ENCODE results near the gene TMEM117. TPM values are rescaled to one million over a fixed set of nuclear protein-coding genes. Genes with fewer than 3 reads are reported as not detected.
"Not testable (repeated sequence)": the region's sequence is repeated elsewhere in the genome, so short reads cannot be mapped to it uniquely, and the experiment has no call there.

TMEM117 gene
- total RNA-seq, 2 donors from 2014 or later, result 2.8 to 4.2 TPM

DNA sequence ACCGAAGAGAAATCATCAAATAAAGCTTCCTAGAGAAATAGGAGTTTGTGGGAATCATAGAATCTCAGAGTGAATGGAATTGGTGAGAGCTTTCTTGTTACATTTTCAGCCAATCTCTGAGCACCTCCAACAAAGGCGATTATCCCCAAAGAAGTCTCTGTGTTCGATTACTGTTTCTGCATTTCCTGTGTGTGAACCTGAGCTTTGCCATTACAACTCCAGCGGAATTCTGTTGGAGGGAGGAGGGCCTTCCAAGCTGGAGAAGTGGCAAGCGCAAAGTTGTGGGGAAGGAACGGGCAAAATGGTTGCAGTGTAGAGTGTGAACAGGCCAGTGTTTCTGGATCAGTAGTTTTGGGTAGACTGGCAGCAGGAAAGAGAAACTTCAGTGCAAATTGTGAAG, 23.1 kb downstream of the TMEM117 start:
- Mint-ChIP-seq H3K9me3 (no peaks in the 10 kb centered on the region), H3K27ac (no peak overlapping the region), H3K4me1 (no peaks in the 10 kb centered on the region), H3K4me3 (no peak overlapping the region), H3K27me3 (no peaks in the 10 kb centered on the region), H3K36me3 (ENCODE audit: low read depth) (no peaks in the 10 kb centered on the region)
- ATAC-seq (replicated peaks), result no peak

DNA sequence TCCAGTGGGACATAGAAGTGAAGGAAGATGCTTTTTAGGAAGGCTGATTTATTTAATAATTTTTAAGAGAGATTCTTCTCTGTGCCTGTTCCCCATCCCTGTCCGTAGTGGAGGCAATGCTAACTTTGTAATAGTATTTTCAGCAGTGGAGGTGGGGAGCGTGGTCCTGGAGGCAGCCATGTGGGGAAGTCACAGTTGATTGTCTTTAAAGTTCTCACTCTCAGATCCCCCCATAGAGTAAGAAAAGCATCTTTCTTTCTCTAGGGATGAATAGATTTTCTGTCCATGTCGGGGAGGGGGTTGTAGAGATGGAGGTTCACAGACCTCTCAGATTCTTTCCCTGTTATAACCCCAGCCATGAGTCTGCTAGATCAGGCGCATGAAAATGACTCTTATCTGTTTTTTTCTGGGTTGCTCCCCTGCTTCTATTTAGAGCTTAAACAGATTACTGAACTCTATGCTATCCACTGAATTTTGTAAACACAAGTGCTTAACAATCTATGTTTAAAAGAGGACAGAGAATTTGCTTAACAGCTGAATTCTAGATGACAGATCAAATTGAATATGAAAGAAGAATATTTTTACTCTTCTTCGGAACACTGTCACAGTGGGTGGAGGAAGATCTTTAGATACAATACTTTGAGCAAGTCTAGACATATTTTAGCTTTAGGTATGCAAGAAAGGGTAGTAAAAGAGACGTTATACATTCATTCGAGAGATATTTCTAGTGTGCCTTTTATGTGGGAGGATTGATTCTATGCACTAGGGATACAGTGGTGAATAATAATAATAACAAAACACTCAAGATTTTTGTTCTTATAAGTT, 25.3 kb downstream of the TMEM117 start:
- Mint-ChIP-seq H3K36me3 (ENCODE audit: low read depth) (no peaks in the 10 kb centered on the region), H3K9me3 (no peaks in the 10 kb centered on the region), H3K27me3 (no peaks in the 10 kb centered on the region), H3K4me1 (no peaks in the 10 kb centered on the region), H3K27ac (no peak overlapping the region), H3K4me3 (no peak overlapping the region)
- ATAC-seq (replicated peaks), result no peak

DNA sequence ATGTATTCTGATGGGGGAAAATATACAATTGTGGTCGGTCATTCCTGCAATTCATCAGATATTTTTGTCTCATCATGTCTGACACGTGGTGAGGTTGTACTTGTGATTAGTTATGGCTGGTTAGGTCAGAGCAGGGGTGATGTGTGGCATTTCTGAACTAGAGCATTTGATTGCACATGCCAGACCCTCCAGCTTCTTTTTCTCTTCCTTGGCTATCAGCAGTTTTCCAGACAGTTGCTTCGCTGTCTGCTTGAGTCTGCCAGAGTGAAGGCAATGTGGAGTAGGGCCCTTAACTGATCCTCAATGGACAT, 25.9 kb downstream of the TMEM117 start:
- H3K27me3 Mint-ChIP-seq, result no peaks in the 10 kb centered on the region
- H3K27ac Mint-ChIP-seq, result no peak overlapping the region
- no peaks in the 10 kb centered on the region for H3K36me3 Mint-ChIP-seq (ENCODE audit: low read depth)
- no peak overlapping the region for H3K4me3 Mint-ChIP-seq
- ATAC-seq (replicated peaks), result no peak
- H3K4me1 Mint-ChIP-seq, result no peaks in the 10 kb centered on the region
- no peaks in the 10 kb centered on the region for H3K9me3 Mint-ChIP-seq

DNA sequence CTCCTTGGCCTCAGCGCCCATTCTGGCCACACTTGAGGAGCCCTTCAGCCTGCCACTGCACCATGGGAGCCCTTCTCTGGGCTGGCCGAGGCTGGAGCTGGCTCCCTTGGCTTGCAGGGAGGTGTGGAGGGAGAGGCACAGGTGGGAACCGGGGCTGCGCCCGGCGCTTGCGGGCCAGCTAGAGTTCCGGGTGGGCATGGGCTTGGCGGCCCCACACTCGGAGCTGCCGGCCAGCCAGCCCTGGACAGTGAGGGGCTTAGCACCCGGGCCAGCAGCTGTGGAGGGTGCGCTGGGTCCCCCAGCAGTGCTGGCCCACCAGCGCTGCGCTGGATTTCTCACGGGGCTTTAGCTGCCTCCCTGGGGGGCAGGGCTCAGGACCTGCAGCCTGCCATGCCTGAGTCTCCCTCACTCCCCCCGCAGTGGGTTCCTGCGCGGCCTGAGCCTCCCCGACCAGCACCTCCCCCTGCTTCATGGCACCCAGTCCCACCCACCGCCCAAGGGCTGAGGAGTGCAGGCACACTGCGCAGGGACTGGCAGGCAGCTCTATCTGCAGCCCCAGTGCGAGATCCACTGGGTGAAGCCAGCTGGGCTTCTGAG, 28.0 kb downstream of the TMEM117 start:
- no peak overlapping the region for H3K4me3 Mint-ChIP-seq
- no peaks in the 10 kb centered on the region for H3K27me3 Mint-ChIP-seq
- no peaks in the 10 kb centered on the region for H3K4me1 Mint-ChIP-seq
- H3K27ac Mint-ChIP-seq, result no peak overlapping the region
- H3K9me3 Mint-ChIP-seq, result no peaks in the 10 kb centered on the region
- H3K36me3 Mint-ChIP-seq (ENCODE audit: low read depth), result no peaks in the 10 kb centered on the region
- ATAC-seq (replicated peaks), result no peak

DNA sequence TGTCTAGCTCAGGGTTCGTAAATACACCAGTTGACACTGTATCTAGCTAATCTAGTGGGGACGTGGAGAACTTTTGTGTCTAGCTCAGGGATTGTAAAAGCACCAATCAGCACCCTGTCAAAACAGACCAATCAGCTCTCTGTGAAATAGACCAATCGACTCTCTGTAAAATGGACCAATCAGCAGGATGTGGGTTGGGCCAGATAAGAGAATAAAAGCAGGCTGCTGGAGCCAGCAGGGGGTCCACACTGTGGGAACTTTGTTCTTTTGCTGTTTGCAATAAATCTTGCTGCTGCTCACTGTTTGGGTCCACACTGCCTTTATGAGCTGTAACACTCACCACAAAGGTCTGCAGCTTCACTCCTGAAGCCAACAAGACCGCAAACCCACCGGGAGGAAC, 28.7 kb downstream of the TMEM117 start:
- H3K36me3 Mint-ChIP-seq (ENCODE audit: low read depth); ATAC-seq (replicated peaks); H3K27me3 Mint-ChIP-seq; H3K4me3 Mint-ChIP-seq; H3K27ac Mint-ChIP-seq; H3K4me1 Mint-ChIP-seq; H3K9me3 Mint-ChIP-seq: not testable (repeated sequence)

DNA sequence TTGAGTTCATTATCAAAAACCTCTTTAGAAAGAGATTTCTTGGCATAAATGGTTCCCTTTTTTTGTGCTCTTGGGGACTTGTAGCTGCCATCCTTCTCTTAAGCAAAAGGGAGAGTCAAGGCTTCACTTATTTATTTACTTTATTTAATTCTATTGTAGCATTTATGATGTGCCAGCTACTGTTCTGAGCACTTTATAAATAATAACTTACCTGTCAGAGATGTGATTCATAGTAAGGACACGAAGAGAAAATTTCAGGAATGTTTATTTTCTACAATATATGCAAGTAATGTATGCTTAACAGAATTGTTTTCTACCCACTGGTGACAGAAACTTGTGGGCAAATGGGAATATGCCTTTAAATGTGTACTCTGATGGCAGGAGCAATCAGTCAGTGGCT, 33.3 kb downstream of the TMEM117 start:
- no peaks in the 10 kb centered on the region for H3K9me3 Mint-ChIP-seq
- no peak for ATAC-seq (replicated peaks)
- H3K4me3 Mint-ChIP-seq, result no peak overlapping the region
- H3K27ac Mint-ChIP-seq, result no peak overlapping the region
- no peaks in the 10 kb centered on the region for H3K36me3 Mint-ChIP-seq (ENCODE audit: low read depth)
- no peaks in the 10 kb centered on the region for H3K4me1 Mint-ChIP-seq
- no peaks in the 10 kb centered on the region for H3K27me3 Mint-ChIP-seq

DNA sequence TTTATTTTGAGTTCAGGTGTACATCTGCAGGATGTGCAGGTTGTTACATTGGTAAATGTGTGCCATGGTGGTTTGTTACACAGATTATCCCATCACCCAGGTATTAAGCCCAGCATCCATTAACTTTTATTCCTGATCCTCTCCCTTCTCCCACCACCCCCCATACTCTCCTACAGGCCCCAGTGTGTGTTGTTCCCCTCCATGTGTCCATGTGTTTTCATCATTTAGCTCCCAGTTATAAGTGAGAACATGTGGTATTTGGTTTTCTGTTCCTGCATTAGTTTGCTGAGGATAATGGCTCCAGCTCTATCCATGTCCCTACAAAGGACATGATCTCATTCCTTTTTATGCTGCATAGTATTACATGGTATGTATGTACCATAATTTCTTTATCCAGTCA, 33.9 kb downstream of the TMEM117 start:
- not testable (repeated sequence) for ATAC-seq (replicated peaks); H3K27me3 Mint-ChIP-seq; H3K27ac Mint-ChIP-seq; H3K4me1 Mint-ChIP-seq; H3K4me3 Mint-ChIP-seq; H3K36me3 Mint-ChIP-seq (ENCODE audit: low read depth); H3K9me3 Mint-ChIP-seq

DNA sequence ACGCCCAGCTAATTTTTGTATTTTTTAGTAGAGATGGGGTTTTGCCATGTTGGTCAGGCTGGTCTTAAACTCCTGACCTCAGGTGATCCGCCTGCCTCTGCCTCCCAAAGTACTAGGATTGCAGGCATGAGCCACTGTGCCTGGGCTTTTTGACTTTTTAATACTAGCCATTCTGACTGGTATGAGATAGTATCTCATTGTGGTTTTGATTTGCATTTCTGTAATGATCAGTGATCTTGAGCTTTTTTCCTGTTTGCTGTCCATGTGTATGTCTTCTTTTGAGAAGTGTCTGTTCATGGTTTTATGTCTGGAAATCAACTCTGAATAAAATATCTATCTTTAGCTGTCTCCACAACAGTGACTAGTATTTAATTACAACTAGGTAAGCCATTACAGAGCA, 35.4 kb downstream of the TMEM117 start:
- not testable (repeated sequence) for H3K4me3 Mint-ChIP-seq; H3K27me3 Mint-ChIP-seq; H3K27ac Mint-ChIP-seq; H3K9me3 Mint-ChIP-seq; ATAC-seq (replicated peaks); H3K4me1 Mint-ChIP-seq; H3K36me3 Mint-ChIP-seq (ENCODE audit: low read depth)

DNA sequence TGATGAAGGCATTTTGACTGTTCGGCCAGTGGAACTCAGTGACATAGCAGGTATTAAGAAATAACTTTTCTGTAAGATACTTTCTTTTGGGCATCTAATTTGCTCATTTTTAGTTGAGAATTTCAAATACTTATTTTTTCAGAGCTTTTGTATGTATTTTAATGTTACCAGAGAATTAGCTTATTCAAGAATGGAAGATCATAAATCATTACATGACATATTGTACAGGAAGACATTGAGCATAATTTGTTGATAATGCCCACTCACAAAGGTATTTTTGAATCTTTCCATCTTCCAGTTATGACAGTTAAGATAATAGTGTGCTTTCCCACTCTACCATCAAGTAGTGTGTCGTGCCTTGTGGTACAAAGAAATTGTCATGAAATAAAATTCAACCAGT, 36.5 kb downstream of the TMEM117 start:
- H3K9me3 Mint-ChIP-seq, result no peaks in the 10 kb centered on the region
- no peaks in the 10 kb centered on the region for H3K4me1 Mint-ChIP-seq
- H3K27me3 Mint-ChIP-seq, result no peaks in the 10 kb centered on the region
- H3K36me3 Mint-ChIP-seq (ENCODE audit: low read depth), result no peaks in the 10 kb centered on the region
- H3K4me3 Mint-ChIP-seq, result no peak overlapping the region
- H3K27ac Mint-ChIP-seq, result no peak overlapping the region
- no peak for ATAC-seq (replicated peaks)

DNA sequence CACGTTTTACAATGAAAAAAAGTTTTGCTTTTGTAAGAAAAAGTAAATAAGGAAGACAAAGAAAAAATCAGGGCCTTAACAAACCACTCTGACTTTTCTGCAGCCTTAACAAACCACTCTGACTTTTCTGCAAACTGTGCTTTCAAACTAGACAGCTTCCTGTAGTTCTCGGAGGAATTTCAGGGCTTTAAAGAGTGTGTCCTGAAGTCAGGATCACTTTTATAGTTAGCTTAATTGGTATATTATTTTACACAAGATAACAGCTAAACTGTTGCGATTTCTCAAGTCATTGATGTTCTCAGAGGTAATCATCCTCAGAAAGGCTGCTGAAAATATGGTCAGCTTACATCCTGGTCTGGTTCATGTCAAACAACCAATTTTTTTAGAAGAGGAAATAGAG, 42.2 kb downstream of the TMEM117 start:
- no peak for ATAC-seq (replicated peaks)
- no peaks in the 10 kb centered on the region for H3K9me3 Mint-ChIP-seq

DNA sequence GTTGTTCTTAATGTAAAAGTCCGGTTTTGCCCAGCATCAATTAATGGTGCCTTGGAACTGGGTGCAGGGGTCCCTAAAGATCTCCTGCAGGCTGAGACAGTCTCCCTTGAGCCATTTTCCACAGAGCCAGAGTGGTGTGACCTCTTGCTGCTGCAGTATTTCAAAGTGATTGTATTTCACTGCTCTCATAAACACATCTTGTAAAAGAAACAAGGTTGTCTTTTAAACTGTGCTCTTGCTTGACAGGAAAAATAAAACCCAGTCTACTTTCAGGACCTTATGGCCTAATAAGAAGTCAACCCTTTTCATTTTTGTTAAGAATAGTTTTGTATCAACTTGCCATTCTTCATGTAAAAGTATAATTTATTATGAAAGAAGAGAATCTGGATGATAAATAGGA, 44.7 kb downstream of the TMEM117 start:
- Mint-ChIP-seq H3K9me3 (no peaks in the 10 kb centered on the region), H3K4me1 (no peaks in the 10 kb centered on the region), H3K4me3 (no peak overlapping the region), H3K27ac (no peak overlapping the region), H3K27me3 (no peaks in the 10 kb centered on the region), H3K36me3 (ENCODE audit: low read depth) (no peaks in the 10 kb centered on the region)
- ATAC-seq (replicated peaks), result no peak

More for the DNA sequence above, 42.2 kb downstream of the TMEM117 start:
- Mint-ChIP-seq H3K27ac (no peak overlapping the region), H3K27me3 (no peaks in the 10 kb centered on the region), H3K4me3 (no peak overlapping the region), H3K4me1 (no peaks in the 10 kb centered on the region), H3K36me3 (ENCODE audit: low read depth) (no peaks in the 10 kb centered on the region)

DNA sequence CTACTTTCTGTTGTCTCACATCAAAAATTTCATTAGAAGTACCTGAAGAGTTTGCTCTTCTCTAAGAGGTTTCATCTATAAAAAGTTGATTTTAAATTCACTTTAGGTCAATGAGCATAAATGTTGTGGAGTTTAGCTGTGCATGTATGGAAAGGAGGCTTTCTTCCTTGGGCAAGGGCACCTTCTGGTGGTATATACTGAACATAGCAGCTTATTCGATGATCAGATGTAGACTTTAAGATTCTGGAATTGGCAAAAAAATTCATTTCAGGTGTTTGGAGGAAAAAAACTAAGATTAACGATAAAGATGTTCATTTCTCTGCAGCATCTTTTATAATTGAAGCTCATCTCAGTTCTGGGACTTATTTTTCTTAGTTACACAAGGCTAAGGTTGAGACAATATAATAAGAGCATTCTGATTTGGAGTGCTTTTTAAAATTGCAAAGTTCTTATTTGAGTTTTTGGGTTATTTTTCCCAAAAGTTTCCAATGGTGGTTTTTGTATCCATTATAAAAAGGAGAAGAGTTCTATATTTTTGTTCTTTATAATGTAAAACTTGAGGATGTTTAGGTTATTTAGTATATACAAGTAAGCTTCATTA, 46.8 kb downstream of the TMEM117 start:
- Mint-ChIP-seq H3K36me3 (ENCODE audit: low read depth) (no peaks in the 10 kb centered on the region), H3K27me3 (no peaks in the 10 kb centered on the region), H3K4me3 (no peak overlapping the region), H3K4me1 (no peaks in the 10 kb centered on the region), H3K27ac (no peak overlapping the region), H3K9me3 (no peaks in the 10 kb centered on the region)
- peak; percentile 77 for ATAC-seq (replicated peaks)

DNA sequence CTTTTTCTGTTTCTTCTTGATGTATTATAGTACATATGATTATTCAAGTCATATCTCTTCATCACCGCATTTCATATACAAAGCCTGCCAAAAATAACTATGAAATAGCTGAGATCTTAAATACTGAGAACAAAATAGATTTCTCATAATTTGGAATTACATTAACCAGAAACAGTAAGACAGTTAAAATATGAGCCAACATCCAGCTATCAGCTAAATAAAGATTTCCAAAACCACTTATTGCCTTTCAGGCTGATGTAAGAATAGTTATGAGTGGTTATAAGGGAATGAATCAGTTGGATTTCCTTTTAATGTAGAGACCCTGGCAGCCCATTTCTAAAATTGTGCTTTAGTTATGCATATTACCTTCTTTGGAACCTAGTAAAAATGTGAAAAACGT, 47.4 kb downstream of the TMEM117 start:
- no peak for ATAC-seq (replicated peaks)
- Mint-ChIP-seq H3K4me1 (no peaks in the 10 kb centered on the region), H3K36me3 (ENCODE audit: low read depth) (no peaks in the 10 kb centered on the region), H3K4me3 (no peak overlapping the region), H3K27ac (no peak overlapping the region), H3K9me3 (no peaks in the 10 kb centered on the region), H3K27me3 (no peaks in the 10 kb centered on the region)

DNA sequence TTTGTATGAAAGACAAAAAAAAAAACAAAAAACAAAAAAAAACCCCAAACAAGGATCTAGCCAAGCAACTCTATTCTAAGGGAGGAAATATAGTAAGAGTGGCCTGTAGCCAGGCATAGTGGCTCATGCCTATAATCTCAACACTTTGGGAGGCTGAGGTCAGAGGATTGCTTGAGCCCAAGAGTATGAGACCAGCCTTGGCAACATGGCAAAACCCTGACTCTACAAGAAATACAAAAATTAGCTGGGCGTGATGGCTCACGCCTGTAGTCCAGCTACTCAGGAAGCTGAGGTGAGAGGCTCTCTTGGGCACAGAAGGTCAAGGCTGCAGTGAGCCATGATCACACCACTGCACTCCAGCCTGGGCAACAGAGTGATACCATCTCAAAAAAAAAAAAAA, 47.9 kb downstream of the TMEM117 start:
- Mint-ChIP-seq H3K27ac (no peak overlapping the region), H3K4me1 (no peaks in the 10 kb centered on the region), H3K27me3 (no peaks in the 10 kb centered on the region), H3K9me3 (no peaks in the 10 kb centered on the region), H3K36me3 (ENCODE audit: low read depth) (no peaks in the 10 kb centered on the region), H3K4me3 (no peak overlapping the region)
- no peak for ATAC-seq (replicated peaks)

DNA sequence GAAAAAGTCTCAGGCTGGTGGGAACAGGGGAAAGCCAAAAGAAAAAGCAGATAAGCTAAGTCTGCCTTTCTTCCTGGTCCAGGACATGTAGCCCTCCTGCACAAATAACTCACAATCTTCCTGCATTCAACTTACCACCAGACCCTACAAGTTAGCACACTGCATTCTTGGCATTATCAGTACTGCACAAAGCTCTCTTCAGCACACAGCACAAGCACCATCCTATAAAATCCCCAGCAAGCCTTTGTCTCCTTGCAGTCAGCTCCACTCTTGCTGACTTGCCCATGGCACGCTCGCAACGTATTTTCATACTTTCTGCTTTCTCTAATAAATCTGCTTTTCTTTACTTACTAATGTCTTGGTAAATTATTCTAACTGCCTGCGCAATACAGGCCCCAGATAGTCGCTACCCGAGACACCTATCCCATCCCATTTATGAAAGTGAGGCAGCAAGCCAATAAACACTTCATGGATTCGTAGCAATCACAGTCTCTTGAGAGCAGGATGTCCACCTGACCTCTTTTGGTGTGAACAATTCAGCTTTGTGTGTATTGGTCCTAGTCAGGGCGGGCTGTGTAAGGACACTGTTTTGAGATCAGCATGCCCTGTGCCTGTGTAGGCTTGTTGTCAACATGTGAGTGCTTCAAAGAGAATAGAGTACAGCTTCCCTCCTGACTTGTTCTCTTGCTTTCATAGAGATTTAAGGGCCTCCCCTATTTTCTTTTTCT, 49.0 kb downstream of the TMEM117 start:
- Mint-ChIP-seq H3K4me3 (no peak overlapping the region), H3K36me3 (ENCODE audit: low read depth) (no peaks in the 10 kb centered on the region), H3K9me3 (no peaks in the 10 kb centered on the region), H3K27ac (no peak overlapping the region), H3K4me1 (no peaks in the 10 kb centered on the region), H3K27me3 (no peaks in the 10 kb centered on the region)
- no peak for ATAC-seq (replicated peaks)
